ENCODE results near the gene CMIP.
A peak's percentile ranks its signal among the peaks of the same experiment; 100 is the strongest.

CMIP gene

GRCh38 chr16:81625544-81626153 is 181.0 kb downstream of the CMIP start:
- Mint-ChIP-seq H3K4me3 (no peak overlapping the region), H3K36me3 (ENCODE audit: low read depth) (no peaks in the 10 kb centered on the region)

GRCh38 chr16:81626181-81626674 is 181.6 kb downstream of the CMIP start:
- no peaks in the 10 kb centered on the region for H3K9me3 Mint-ChIP-seq
- H3K27me3 Mint-ChIP-seq (ENCODE audit: low read depth): no peaks in the 10 kb centered on the region
- TF ChIP-seq CTCF (IDR thresholded peaks at IDR 0.05; ENCODE audit: unreplicated experiment in 3 of 3): no peak
- H3K27ac Mint-ChIP-seq: no peak overlapping the region
- H3K4me1 Mint-ChIP-seq: peaks cover 23% of the 10 kb centered on the region
- no peaks in the 10 kb centered on the region for H3K36me3 Mint-ChIP-seq (ENCODE audit: low read depth)
- no peak overlapping the region for H3K4me3 Mint-ChIP-seq

More at GRCh38 chr16:81625544-81626153, 181.0 kb downstream of the CMIP start:
- H3K9me3 Mint-ChIP-seq: no peaks in the 10 kb centered on the region
- no peak for TF ChIP-seq CTCF (IDR thresholded peaks at IDR 0.05; ENCODE audit: unreplicated experiment in 3 of 3)
- no peak overlapping the region for H3K27ac Mint-ChIP-seq
- peaks cover 19% of the 10 kb centered on the region for H3K4me1 Mint-ChIP-seq
- H3K27me3 Mint-ChIP-seq (ENCODE audit: low read depth): no peaks in the 10 kb centered on the region

GRCh38 chr16:81627024-81627423 is 182.4 kb downstream of the CMIP start:
- Mint-ChIP-seq H3K4me1 (peaks cover 31% of the 10 kb centered on the region), H3K4me3 (no peak overlapping the region), H3K9me3 (no peaks in the 10 kb centered on the region), H3K27ac (no peak overlapping the region), H3K36me3 (ENCODE audit: low read depth) (no peaks in the 10 kb centered on the region), H3K27me3 (ENCODE audit: low read depth) (no peaks in the 10 kb centered on the region)
- TF ChIP-seq CTCF (IDR thresholded peaks at IDR 0.05; ENCODE audit: unreplicated experiment in 3 of 3): no peak

- no peak overlapping the region for H3K4me3 Mint-ChIP-seq
- no peak for TF ChIP-seq CTCF (IDR thresholded peaks at IDR 0.05; ENCODE audit: unreplicated experiment in 3 of 3)
- no peak overlapping the region for H3K27ac Mint-ChIP-seq
- no peaks in the 10 kb centered on the region for H3K36me3 Mint-ChIP-seq (ENCODE audit: low read depth)
- no peaks in the 10 kb centered on the region for H3K27me3 Mint-ChIP-seq (ENCODE audit: low read depth)
- peaks cover 39% of the 10 kb centered on the region for H3K4me1 Mint-ChIP-seq
- H3K9me3 Mint-ChIP-seq: no peaks in the 10 kb centered on the region
Observed at GRCh38 chr16:81627729-81628244, 183.2 kb downstream of the CMIP start.

GRCh38 chr16:81629034-81629802 is 184.6 kb downstream of the CMIP start:
- Mint-ChIP-seq H3K9me3 (no peaks in the 10 kb centered on the region), H3K27ac (peak overlapping the region in 1 of 3 experiments; percentile 19), H3K27me3 (ENCODE audit: low read depth) (no peaks in the 10 kb centered on the region), H3K4me1 (peaks cover 51% of the 10 kb centered on the region), H3K4me3 (no peak overlapping the region), H3K36me3 (ENCODE audit: low read depth) (no peaks in the 10 kb centered on the region)
- TF ChIP-seq CTCF (IDR thresholded peaks at IDR 0.05; ENCODE audit: unreplicated experiment in 3 of 3): no peak
